Calu3 (cell line): ENCODE results near the gene THBS1. TPM values are rescaled to one million over a fixed set of nuclear protein-coding genes. Genes with fewer than 3 reads are reported as not detected.

Experiments used
- BruUV-seq: library from RNA; stranded (reverse); fragments of 400-500 nt; replicated peaks from 2 replicates; lab custom pipeline; 2021; lab: Mats Ljungman, UMichigan
- CTCF ChIA-PET: fragments of 300-600 bp; sonication (Branson Sonifier 250); formaldehyde crosslinking; loops from one replicate; lab custom pipeline; 2022; ENCODE audit warnings: antibody characterized with exemption; lab: Charles Lee
- DNase-seq: peaks from one replicate; pipeline ENCODE4 v3.0.0; 2022
- H3K27ac Mint-ChIP-seq: one replicate; pipeline ENCODE4 v1.8.0; 2022; ENCODE audit warnings: mixed read lengths; ENCODE audit not compliant: unreplicated experiment
- H3K27me3 Mint-ChIP-seq: one replicate; pipeline ENCODE4 v1.8.0; 2022; ENCODE audit warnings: mixed read lengths; ENCODE audit not compliant: unreplicated experiment
- H3K36me3 Mint-ChIP-seq: one replicate; pipeline ENCODE4 v1.8.0; 2022; ENCODE audit warnings: mild to moderate bottlenecking, moderate library complexity, mixed read lengths; ENCODE audit not compliant: insufficient read depth, unreplicated experiment
- H3K4me1 Mint-ChIP-seq: one replicate; pipeline ENCODE4 v1.8.0; 2022; ENCODE audit warnings: mild to moderate bottlenecking, low read depth, mixed read lengths; ENCODE audit not compliant: unreplicated experiment
- H3K4me3 Mint-ChIP-seq: one replicate; pipeline ENCODE4 v1.8.0; 2022; ENCODE audit warnings: mild to moderate bottlenecking, low read depth, moderate library complexity, mixed read lengths; ENCODE audit not compliant: unreplicated experiment
- H3K9me3 Mint-ChIP-seq: one replicate; pipeline ENCODE4 v1.8.0; 2022; ENCODE audit warnings: low read depth, mixed read lengths; ENCODE audit not compliant: unreplicated experiment
- CTCF ChIP-seq: fragments of 200-600 bp; IDR thresholded peaks from one replicate; pipeline ENCODE4 v1.8.0; 2022; ENCODE audit warnings: antibody characterized with exemption; ENCODE audit not compliant: unreplicated experiment
- intact Hi-C: fragments of 100-400 bp; cut with micrococcal nuclease; formaldehyde crosslinking; loops from one replicate; pipeline ENCODE4 v1.10.0; 2022; ENCODE audit not compliant: unreplicated experiment
- total RNA-seq: library from RNA; stranded (reverse); gene quantifications from 2 replicates; pipeline ENCODE4 v1.2.3, GENCODE V29; 2022

The THBS1 gene
- total RNA-seq, 1 experiment from 2014 or later = 199 TPM

- H3K4me3 Mint-ChIP-seq = no peak overlapping the region
These were observed 37.4 kb downstream of the THBS1 start for GRCh38 chr15:39618063-39618823.

GRCh38 chr15:39621210-39621609, 40.3 kb downstream of the THBS1 start:
- peaks cover 22% of the 10 kb centered on the region for H3K4me1 Mint-ChIP-seq
- TF ChIP-seq CTCF = no peak

More at GRCh38 chr15:39618063-39618823, 37.4 kb downstream of the THBS1 start:
- Mint-ChIP-seq H3K4me1 (peaks cover 10% of the 10 kb centered on the region), H3K27ac (no peak overlapping the region), H3K27me3 (no peaks in the 10 kb centered on the region), H3K36me3 (no peaks in the 10 kb centered on the region), H3K9me3 (no peaks in the 10 kb centered on the region)
- DNase-seq = no peak
- no TSS peak for BruUV-seq
- CTCF ChIA-PET = no interaction called here
- intact Hi-C loops = no loop called here
- no peak for TF ChIP-seq CTCF

GRCh38 chr15:39621976-39622375, 41.1 kb downstream of the THBS1 start:
- DNase-seq = no peak
- H3K9me3 Mint-ChIP-seq = no peaks in the 10 kb centered on the region
- H3K4me1 Mint-ChIP-seq = peaks cover 14% of the 10 kb centered on the region
- no peaks in the 10 kb centered on the region for H3K36me3 Mint-ChIP-seq
- no peak overlapping the region for H3K4me3 Mint-ChIP-seq
- intact Hi-C loops = no loop called here
- H3K27ac Mint-ChIP-seq = no peak overlapping the region
- TF ChIP-seq CTCF = no peak
- H3K27me3 Mint-ChIP-seq = no peaks in the 10 kb centered on the region
- no TSS peak for BruUV-seq
- CTCF ChIA-PET = no interaction called here

More at GRCh38 chr15:39621210-39621609, 40.3 kb downstream of the THBS1 start:
- Mint-ChIP-seq H3K27ac (no peak overlapping the region), H3K4me3 (no peak overlapping the region), H3K9me3 (no peaks in the 10 kb centered on the region), H3K27me3 (no peaks in the 10 kb centered on the region), H3K36me3 (no peaks in the 10 kb centered on the region)
- DNase-seq = no peak
- intact Hi-C loops = no loop called here
- BruUV-seq = no TSS peak
- CTCF ChIA-PET = no interaction called here

GRCh38 chr15:39622660-39623516, 42.0 kb downstream of the THBS1 start:
- Mint-ChIP-seq H3K4me1 (peaks cover 16% of the 10 kb centered on the region), H3K27me3 (no peaks in the 10 kb centered on the region), H3K27ac (no peak overlapping the region), H3K9me3 (no peaks in the 10 kb centered on the region), H3K36me3 (no peaks in the 10 kb centered on the region), H3K4me3 (no peak overlapping the region)
- BruUV-seq = no TSS peak
- intact Hi-C loops = no loop called here
- DNase-seq = no peak
- CTCF ChIA-PET = no interaction called here
- TF ChIP-seq CTCF = no peak
